NCI-H2029 (cell line): Measurements from ENCODE around the gene PRDM16.
"Not testable (repeated sequence)": the region's sequence is repeated elsewhere in the genome, so short reads cannot be mapped to it uniquely, and the experiment has no call there.

Experiments used
- DNase-seq: peaks from one replicate; lab custom pipeline; 2025; lab: John Stamatoyannopoulos, UW

Gene PRDM16

GRCh38 chr1:3282186-3282585 is 213.2 kb downstream of the PRDM16 start:
- DNase-seq = no peak

- no peak for DNase-seq
These were observed 213.8 kb downstream of the PRDM16 start for GRCh38 chr1:3282656-3283430.

- no peak for DNase-seq
These were observed 214.8 kb downstream of the PRDM16 start for GRCh38 chr1:3283849-3284248.

GRCh38 chr1:3284691-3285090 is 215.7 kb downstream of the PRDM16 start:
- DNase-seq = no peak

GRCh38 chr1:3285106-3285740 is 216.2 kb downstream of the PRDM16 start:
- DNase-seq = no peak

GRCh38 chr1:3287095-3287494 is 218.1 kb downstream of the PRDM16 start:
- DNase-seq = not testable (repeated sequence)

GRCh38 chr1:3287656-3288160 is 218.7 kb downstream of the PRDM16 start:
- DNase-seq = no peak

- DNase-seq = no peak
These were observed 220.5 kb downstream of the PRDM16 start for GRCh38 chr1:3289502-3289901.

GRCh38 chr1:3290438-3290837 is 221.4 kb downstream of the PRDM16 start:
- no peak for DNase-seq

GRCh38 chr1:3290915-3291314 is 221.9 kb downstream of the PRDM16 start:
- DNase-seq = no peak

GRCh38 chr1:3292051-3292722 is 223.2 kb downstream of the PRDM16 start:
- no peak for DNase-seq

- DNase-seq = no peak
These were observed 224.0 kb downstream of the PRDM16 start for GRCh38 chr1:3292868-3293562.

GRCh38 chr1:3293563-3294080 is 224.6 kb downstream of the PRDM16 start:
- DNase-seq = no peak

GRCh38 chr1:3294450-3294849 is 225.4 kb downstream of the PRDM16 start:
- DNase-seq = no peak

GRCh38 chr1:3295846-3296245 is 226.8 kb downstream of the PRDM16 start:
- no peak for DNase-seq

- DNase-seq = no peak
These were observed 227.3 kb downstream of the PRDM16 start for GRCh38 chr1:3296326-3296725.

- no peak for DNase-seq
These were observed 227.8 kb downstream of the PRDM16 start for GRCh38 chr1:3296826-3297225.

GRCh38 chr1:3297756-3298155 is 228.8 kb downstream of the PRDM16 start:
- DNase-seq = no peak

- DNase-seq = no peak
These were observed 229.2 kb downstream of the PRDM16 start for GRCh38 chr1:3298197-3298596.

GRCh38 chr1:3304246-3304645 is 235.2 kb downstream of the PRDM16 start:
- no peak for DNase-seq

- DNase-seq = no peak
These were observed 235.7 kb downstream of the PRDM16 start for GRCh38 chr1:3304692-3305091.

GRCh38 chr1:3305156-3305555 is 236.2 kb downstream of the PRDM16 start:
- no peak for DNase-seq
